DND-41 (cell line): ENCODE results near the gene CD164.

Experiments used
- CTCF ChIP-seq: IDR thresholded peaks from 2 replicates; pipeline ENCODE4 v1.5.1; 2012; ENCODE audit warnings: borderline replicate concordance, low read length, moderate library complexity, mild to moderate bottlenecking; ENCODE audit not compliant: poor library complexity, severe bottlenecking; ENCODE audit errors: extremely low read depth
- EZH2 ChIP-seq: IDR thresholded peaks from 3 replicates; pipeline ENCODE4 v1.6.1; 2012; ENCODE audit warnings: borderline replicate concordance, low read depth, mild to moderate bottlenecking, moderate library complexity, low read length, inconsistent platforms; ENCODE audit not compliant: severe bottlenecking

GRCh38 chr6:109332748-109333147 is 49.5 kb downstream of the CD164 start:
- no peak for TF ChIP-seq CTCF
- TF ChIP-seq EZH2 = no peak
